SU-DHL-6 (cell line): ENCODE data around the gene PRDM15.

Experiments used
- H2AFZ ChIP-seq: fragments of 200-600 bp; sonication (generic); 2 replicates; pipeline ENCODE4 v1.6.1; 2014; ENCODE audit warnings: low read depth, mild to moderate bottlenecking, moderate library complexity, mixed read lengths, antibody characterized with exemption, low read length; ENCODE audit not compliant: severe bottlenecking
- H3F3A ChIP-seq: fragments of 200-600 bp; shearing (Covaris generic); 2 replicates; pipeline ENCODE4 v1.6.0; 2016; ENCODE audit warnings: antibody characterized with exemption, mild to moderate bottlenecking; ENCODE audit not compliant: insufficient read depth
- H3K27ac ChIP-seq: fragments of 200-600 bp; sonication (generic); 2 replicates; pipeline ENCODE4 v1.5.1; 2016; ENCODE audit warnings: low read depth, mild to moderate bottlenecking, low read length, moderate library complexity, mixed read lengths
- H3K27me3 ChIP-seq: fragments of 200-600 bp; sonication (generic), shearing (Covaris generic); 2 replicates; pipeline ENCODE4 v1.6.0; 2014; ENCODE audit warnings: mild to moderate bottlenecking, low read length
- H3K36me3 ChIP-seq: fragments of 200-600 bp; sonication (generic); 2 replicates; pipeline ENCODE4 v1.6.1; 2014; ENCODE audit warnings: mild to moderate bottlenecking, low read length, mixed read lengths
- H3K4me2 ChIP-seq: fragments of 300-600, 200-600 bp; shearing (Covaris generic), sonication (generic); 2 replicates; pipeline ENCODE4 v1.6.0; 2014; ENCODE audit warnings: low read length, low read depth, mild to moderate bottlenecking; ENCODE audit not compliant: poor library complexity, severe bottlenecking
- H3K4me3 ChIP-seq: fragments of 200-600 bp; sonication (generic); 2 replicates; pipeline ENCODE4 v1.5.1; 2014; ENCODE audit warnings: antibody characterized with exemption, low read length, mild to moderate bottlenecking, mixed read lengths; ENCODE audit not compliant: insufficient read depth, poor library complexity, severe bottlenecking
- H3K79me2 ChIP-seq: fragments of 200-600 bp; sonication (generic); 2 replicates; pipeline ENCODE4 v1.6.1; 2014; ENCODE audit warnings: mild to moderate bottlenecking, low read length, moderate library complexity; ENCODE audit not compliant: insufficient read depth
- H3K9ac ChIP-seq: fragments of 200-600 bp; sonication (generic); 2 replicates; pipeline ENCODE4 v1.7.0; 2014; ENCODE audit warnings: mild to moderate bottlenecking, low read length
- H3K9me2 ChIP-seq: fragments of 200-600 bp; sonication (generic); replicated peaks from 2 replicates; pipeline ENCODE4 v1.6.1; 2014; ENCODE audit warnings: low read length; ENCODE audit not compliant: insufficient read depth
- H3K9me3 ChIP-seq: fragments of 200-600 bp; sonication (generic); 2 replicates; pipeline ENCODE4 v1.6.1; 2014; ENCODE audit warnings: low read length, mixed read lengths; ENCODE audit not compliant: insufficient read depth
- H4K20me1 ChIP-seq: fragments of 200-600 bp; sonication (generic); 2 replicates; pipeline ENCODE4 v1.6.1; 2014; ENCODE audit warnings: low read depth, mild to moderate bottlenecking, antibody characterized with exemption, low read length, moderate library complexity, mixed read lengths
- EZH2phosphoT487 ChIP-seq: fragments of 200-600 bp; sonication (generic), shearing (Covaris generic); conservative IDR thresholded peaks from 2 replicates; pipeline ENCODE4 v1.6.1; 2018; ENCODE audit warnings: mild to moderate bottlenecking, antibody characterized with exemption, low read length, moderate library complexity, mixed read lengths
- TF ChIP-seq, protein P1 (sequence below): fragments of 200-600 bp; sonication (generic); IDR thresholded peaks from one replicate; pipeline ENCODE4 v1.5.1; 2017; ENCODE audit warnings: antibody characterized with exemption, mild to moderate bottlenecking, low read length, moderate library complexity; ENCODE audit not compliant: insufficient read depth, poor library complexity, severe bottlenecking

PRDM15 gene

DNA sequence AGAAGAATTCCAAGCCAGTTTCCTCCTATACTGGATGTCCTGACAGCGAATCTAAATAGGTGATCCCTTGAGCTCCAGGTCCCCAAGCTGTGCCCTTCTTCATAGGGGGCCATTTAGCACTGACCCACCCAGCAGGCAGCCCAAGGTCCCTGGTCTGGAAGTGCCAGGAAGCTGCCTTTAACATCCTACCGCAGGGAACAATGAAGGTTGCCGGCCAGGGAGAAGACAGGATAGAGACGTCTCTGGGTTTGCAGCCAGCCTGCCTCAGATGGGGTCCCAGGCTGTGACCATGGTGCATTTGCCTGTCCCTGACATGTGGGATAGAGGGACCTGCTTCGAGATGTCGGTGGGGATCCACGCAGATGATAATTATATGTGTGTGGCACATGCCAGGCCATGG, 109.6 kb downstream of the PRDM15 start:
- Histone ChIP-seq H3K9ac (no peak overlapping the region), H3K4me2 (no peak overlapping the region), H4K20me1 (no peaks in the 10 kb centered on the region), H3K9me2 (no peaks in the 10 kb centered on the region), H3K27me3 (no peaks in the 10 kb centered on the region), H3K9me3 (no peaks in the 10 kb centered on the region), H3K36me3 (no peaks in the 10 kb centered on the region), H3K27ac (no peak overlapping the region), H3K79me2 (no peaks in the 10 kb centered on the region), H3F3A (no peaks in the 10 kb centered on the region), H3K4me3 (no peak overlapping the region), H2AFZ (no peak overlapping the region)
- TF ChIP-seq EZH2phosphoT487 = no peak
- TF ChIP-seq, protein P1, sequence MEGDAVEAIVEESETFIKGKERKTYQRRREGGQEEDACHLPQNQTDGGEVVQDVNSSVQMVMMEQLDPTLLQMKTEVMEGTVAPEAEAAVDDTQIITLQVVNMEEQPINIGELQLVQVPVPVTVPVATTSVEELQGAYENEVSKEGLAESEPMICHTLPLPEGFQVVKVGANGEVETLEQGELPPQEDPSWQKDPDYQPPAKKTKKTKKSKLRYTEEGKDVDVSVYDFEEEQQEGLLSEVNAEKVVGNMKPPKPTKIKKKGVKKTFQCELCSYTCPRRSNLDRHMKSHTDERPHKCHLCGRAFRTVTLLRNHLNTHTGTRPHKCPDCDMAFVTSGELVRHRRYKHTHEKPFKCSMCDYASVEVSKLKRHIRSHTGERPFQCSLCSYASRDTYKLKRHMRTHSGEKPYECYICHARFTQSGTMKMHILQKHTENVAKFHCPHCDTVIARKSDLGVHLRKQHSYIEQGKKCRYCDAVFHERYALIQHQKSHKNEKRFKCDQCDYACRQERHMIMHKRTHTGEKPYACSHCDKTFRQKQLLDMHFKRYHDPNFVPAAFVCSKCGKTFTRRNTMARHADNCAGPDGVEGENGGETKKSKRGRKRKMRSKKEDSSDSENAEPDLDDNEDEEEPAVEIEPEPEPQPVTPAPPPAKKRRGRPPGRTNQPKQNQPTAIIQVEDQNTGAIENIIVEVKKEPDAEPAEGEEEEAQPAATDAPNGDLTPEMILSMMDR = no peak

DNA sequence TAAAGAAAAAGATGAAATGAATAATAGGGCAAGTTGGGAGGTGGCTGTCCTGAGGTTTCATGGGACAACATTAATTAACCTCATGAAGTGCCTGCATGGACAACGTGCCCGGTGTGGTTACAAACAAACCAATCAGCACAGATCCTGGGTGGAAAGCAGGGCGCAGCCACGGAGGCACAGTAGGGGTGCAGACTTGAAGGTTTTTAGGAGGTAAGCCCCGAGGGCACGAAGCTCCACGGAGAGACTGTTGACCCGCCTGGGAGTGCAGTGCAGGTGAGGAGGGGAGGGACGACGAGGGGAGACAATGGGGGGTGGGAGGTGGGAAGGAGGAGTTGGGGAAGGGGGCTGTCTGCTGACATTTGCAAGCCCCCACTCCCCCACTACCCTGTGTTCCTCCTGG, 110.0 kb downstream of the PRDM15 start:
- Histone ChIP-seq H3K27me3 (no peaks in the 10 kb centered on the region), H3K9me2 (no peaks in the 10 kb centered on the region), H3K9ac (no peak overlapping the region), H3K4me2 (no peak overlapping the region), H2AFZ (no peak overlapping the region), H3F3A (no peaks in the 10 kb centered on the region), H3K36me3 (no peaks in the 10 kb centered on the region), H3K4me3 (no peak overlapping the region), H4K20me1 (no peaks in the 10 kb centered on the region), H3K9me3 (no peaks in the 10 kb centered on the region), H3K27ac (no peak overlapping the region), H3K79me2 (no peaks in the 10 kb centered on the region)
- TF ChIP-seq, protein P1 = no peak
- no peak for TF ChIP-seq EZH2phosphoT487

DNA sequence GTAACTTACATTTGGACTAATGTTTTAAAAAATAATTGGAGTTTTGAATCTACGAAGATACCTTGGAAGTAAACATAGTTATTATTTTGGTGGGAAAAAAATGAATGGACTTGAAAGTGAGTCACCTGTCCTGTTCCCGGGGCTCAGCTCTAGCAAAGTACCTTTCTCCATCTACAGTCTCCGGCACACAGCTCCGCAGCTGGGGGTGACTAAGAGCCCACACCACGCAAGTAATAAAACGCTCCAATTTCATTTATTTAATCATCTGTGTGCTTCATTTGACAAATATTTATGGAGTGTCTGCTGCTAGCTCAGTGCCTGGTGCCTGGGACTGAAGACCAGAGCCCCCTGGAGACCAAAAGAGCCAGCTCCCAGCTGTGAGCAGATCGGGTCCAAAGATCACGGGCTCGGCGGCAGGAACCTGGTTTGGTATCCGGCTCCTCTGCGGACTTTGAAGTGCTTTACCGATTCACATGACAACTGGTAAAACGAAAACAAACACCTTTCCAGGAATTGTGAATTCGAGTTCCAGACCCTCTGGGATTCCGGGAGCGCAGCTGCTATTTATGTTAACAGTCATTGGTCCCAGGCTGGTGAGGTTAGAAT, 110.6 kb downstream of the PRDM15 start:
- TF ChIP-seq, protein P1 = no peak
- no peak for TF ChIP-seq EZH2phosphoT487
- H3K4me2 ChIP-seq = no peak overlapping the region
- no peaks in the 10 kb centered on the region for H3K27me3 ChIP-seq
- no peaks in the 10 kb centered on the region for H4K20me1 ChIP-seq
- no peak overlapping the region for H3K27ac ChIP-seq
- no peaks in the 10 kb centered on the region for H3K79me2 ChIP-seq
- H3K4me3 ChIP-seq = no peak overlapping the region
- no peaks in the 10 kb centered on the region for H3F3A ChIP-seq
- no peaks in the 10 kb centered on the region for H3K36me3 ChIP-seq
- no peaks in the 10 kb centered on the region for H3K9me2 ChIP-seq
- no peaks in the 10 kb centered on the region for H3K9me3 ChIP-seq
- H2AFZ ChIP-seq = no peak overlapping the region
- H3K9ac ChIP-seq = no peak overlapping the region
